GM10248 (cell line): ENCODE results near the gene PTCD1.
A peak's percentile ranks its signal among the peaks of the same experiment; 100 is the strongest.

Source experiments
- CTCF ChIA-PET: fragments of 300-600 bp; sonication (Branson Sonifier 250); formaldehyde crosslinking; extraction: SDS; loops from one replicate; lab custom pipeline; 2021; ENCODE audit warnings: antibody characterized with exemption; lab: Yijun Ruan, JAX
- POLR2A ChIA-PET: fragments of 350-650 bp; sonication (Branson Sonifier 250); formaldehyde crosslinking; extraction: SDS; loops from one replicate; lab custom pipeline; 2020; ENCODE audit warnings: antibody characterized with exemption; lab: Yijun Ruan, JAX
- DNase-seq: peaks from one replicate; pipeline ENCODE4 v3.0.0; 2012; ENCODE audit errors: extremely low spot score
- CTCF ChIP-seq: IDR thresholded peaks from 2 replicates; pipeline ENCODE4 v1.5.1; 2012; ENCODE audit warnings: mild to moderate bottlenecking, low read depth; ENCODE audit errors: extremely low read depth, missing control alignments, control extremely low read depth

Gene PTCD1

DNA sequence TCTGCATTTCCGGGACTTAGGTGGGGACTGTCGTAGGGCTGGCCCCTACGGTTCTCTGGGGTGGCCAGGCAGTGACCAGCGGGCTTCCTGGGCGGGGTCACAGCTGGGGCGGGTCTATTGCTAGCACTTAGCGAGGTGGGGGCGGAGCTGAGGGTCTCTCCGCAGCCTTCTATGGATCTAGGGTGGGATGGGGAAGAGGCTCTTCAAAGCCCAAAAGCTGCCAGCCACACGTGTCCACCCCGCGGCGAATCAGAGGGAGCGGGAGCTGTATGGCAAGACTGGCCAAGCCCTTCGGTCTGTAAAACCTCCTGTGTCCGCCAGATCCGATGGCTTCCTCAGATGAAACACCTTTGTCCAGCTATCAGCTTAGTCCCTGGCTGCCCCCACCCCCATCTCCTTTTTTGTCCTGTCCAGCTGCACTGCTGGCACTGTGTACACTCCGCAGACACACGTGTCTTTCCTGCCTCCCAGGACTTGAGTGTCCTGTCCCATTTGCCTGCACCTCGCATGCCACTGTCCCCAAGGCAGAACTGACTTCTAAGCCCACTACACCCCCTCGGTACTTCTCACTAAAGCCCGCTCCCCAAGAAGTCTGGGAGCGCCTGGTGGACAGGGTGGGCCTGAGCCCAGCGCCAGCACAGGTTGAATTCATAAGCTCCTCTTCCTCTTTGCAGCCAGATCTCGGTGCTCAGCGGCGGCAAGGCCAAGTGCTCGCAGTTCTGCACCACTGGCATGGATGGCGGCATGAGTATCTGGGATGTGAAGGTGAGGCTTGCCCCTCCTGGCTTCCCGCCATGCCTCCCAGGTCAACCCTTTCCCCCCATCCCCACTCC, 45.0 kb downstream of the PTCD1 start:
- ChIA-PET POLR2A (interaction anchor here (0.5 to 1.6 kb wide), 4 partner anchors 10 to 32 kb away, joined by 3 to 5 read pairs (median 4); partner anchors contain the start of genes BUD31 and PDAP1), CTCF (interaction anchor here (1.0 to 1.8 kb wide), 4 partner anchors 8 to 16 kb away, joined by 3 to 5 read pairs (median 4); partner anchors contain the start of genes BUD31 and PDAP1)
- DNase-seq, result no peak
- no peak for TF ChIP-seq CTCF

GRCh38 chr7:99392659-99393354, 45.8 kb downstream of the PTCD1 start:
- TF ChIP-seq CTCF, result no peak
- DNase-seq, result peak; percentile 78
- POLR2A ChIA-PET, result interaction anchor here (0.9 to 1.6 kb wide), 3 partner anchors 10 to 16 kb away, joined by 3 to 5 read pairs (median 4); partner anchors contain the start of genes BUD31 and PDAP1
- CTCF ChIA-PET, result interaction anchor here (1.0 to 1.8 kb wide), 5 partner anchors 9 to 16 kb away, joined by 3 to 5 read pairs (median 4); partner anchors contain the start of genes BUD31 and PDAP1

GRCh38 chr7:99392046-99392445, 46.6 kb downstream of the PTCD1 start:
- ChIA-PET CTCF (interaction anchor here (1.6 kb wide), 1 partner anchor 12 kb away, joined by 4 read pairs; no protein-coding TSS in a partner anchor), POLR2A (interaction anchor here (0.6 to 1.6 kb wide), 3 partner anchors 11 to 145 kb away, joined by 4 to 5 read pairs (median 4); partner anchors contain the start of genes BUD31 and PDAP1)
- no peak for TF ChIP-seq CTCF

DNA sequence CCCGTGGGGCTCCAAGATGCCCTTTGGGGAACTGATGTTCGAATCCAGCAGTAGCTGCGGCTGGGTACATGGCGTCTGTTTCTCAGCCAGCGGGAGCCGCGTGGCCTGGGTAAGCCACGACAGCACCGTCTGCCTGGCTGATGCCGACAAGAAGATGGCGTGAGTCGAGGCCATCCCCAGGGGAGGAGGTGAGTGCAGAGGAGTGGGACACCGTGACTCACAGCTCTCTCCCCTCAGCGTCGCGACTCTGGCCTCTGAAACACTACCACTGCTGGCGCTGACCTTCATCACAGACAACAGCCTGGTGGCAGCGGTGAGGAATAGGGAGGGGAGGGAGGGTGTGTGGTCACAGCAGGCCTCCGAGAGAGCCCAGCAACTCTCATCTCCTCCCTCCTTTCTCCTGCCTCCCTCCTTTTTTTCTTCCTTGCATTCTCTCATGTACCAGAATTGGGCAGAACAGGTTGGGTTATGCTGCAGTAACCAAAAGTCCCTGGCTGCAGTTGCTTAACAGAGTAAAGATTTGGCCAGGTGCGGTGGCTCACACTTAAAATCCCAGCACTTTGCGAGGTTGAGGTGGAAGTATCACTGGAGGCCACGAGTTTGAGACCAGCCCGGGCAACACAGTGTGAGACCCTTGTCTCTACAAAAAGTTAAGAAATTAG, 47.5 kb downstream of the PTCD1 start:
- TF ChIP-seq CTCF, result no peak
- CTCF ChIA-PET, result interaction anchor here (1.6 to 2.8 kb wide), 2 partner anchors 13 to 26 kb away, joined by 4 to 7 read pairs; no protein-coding TSS in a partner anchor
- DNase-seq, result no peak
- POLR2A ChIA-PET, result no interaction called here

More at GRCh38 chr7:99392046-99392445, 46.6 kb downstream of the PTCD1 start:
- no peak for DNase-seq

DNA sequence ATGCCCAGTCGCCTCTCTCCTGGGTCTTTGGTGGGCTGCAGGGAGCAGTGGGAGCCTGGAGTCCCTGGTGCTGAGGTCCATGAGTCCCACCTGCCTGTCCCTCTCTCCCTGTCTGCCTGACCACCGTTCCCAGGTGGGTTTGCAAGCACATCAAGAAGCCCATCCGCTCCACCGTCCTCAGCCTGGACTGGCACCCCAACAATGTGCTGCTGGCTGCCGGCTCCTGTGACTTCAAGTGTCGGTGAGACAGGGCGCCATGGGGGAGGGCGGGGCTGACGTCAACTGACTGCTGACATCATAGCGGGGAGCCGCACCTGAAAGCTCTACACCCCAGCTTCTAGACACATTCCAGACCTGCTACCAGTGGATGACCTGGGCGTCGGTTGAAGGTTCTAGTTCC, 48.8 kb downstream of the PTCD1 start:
- DNase-seq, result no peak
- POLR2A ChIA-PET, result interaction anchor here (0.6 kb wide), 1 partner anchor 465 kb away, joined by 3 read pairs; no protein-coding TSS in a partner anchor
- TF ChIP-seq CTCF, result no peak
- CTCF ChIA-PET, result interaction anchor here (0.8 to 2.8 kb wide), 3 partner anchors 9 to 24 kb away, joined by 4 to 7 read pairs (median 6); no protein-coding TSS in a partner anchor
